NCI-H1417 (cell line): ENCODE results near the gene HIVEP2.

Experiments used
- DNase-seq, 3 experiments: peaks; one replicate each; lab custom pipeline; 2025; lab: John Stamatoyannopoulos, UW

Gene HIVEP2

GRCh38 chr6:142944124-142945048 lies 590 bp downstream of the HIVEP2 start:
- peak; percentile 46 to 78 (median 69) for DNase-seq

- DNase-seq = no peak
These were observed 1.3 kb downstream of the HIVEP2 start for GRCh38 chr6:142943711-142944123.

GRCh38 chr6:142942805-142943227 lies 2.2 kb downstream of the HIVEP2 start:
- peak in 2 of 3 experiments; percentile 8 to 51 for DNase-seq

GRCh38 chr6:142942238-142942637 lies 2.7 kb downstream of the HIVEP2 start:
- DNase-seq = no peak

- no peak for DNase-seq
These were observed 4.0 kb downstream of the HIVEP2 start for GRCh38 chr6:142941018-142941417.

- no peak for DNase-seq
These were observed 4.5 kb downstream of the HIVEP2 start for GRCh38 chr6:142940487-142940886.

- no peak for DNase-seq
These were observed 6.5 kb downstream of the HIVEP2 start for GRCh38 chr6:142938510-142938909.

GRCh38 chr6:142937986-142938385 lies 7.0 kb downstream of the HIVEP2 start:
- DNase-seq = no peak

- DNase-seq = no peak
These were observed 9.1 kb downstream of the HIVEP2 start for GRCh38 chr6:142935553-142936517.

- DNase-seq = no peak
These were observed 10.4 kb downstream of the HIVEP2 start for GRCh38 chr6:142934599-142934998.

- DNase-seq = no peak
These were observed 10.9 kb downstream of the HIVEP2 start for GRCh38 chr6:142934106-142934505.

GRCh38 chr6:142933701-142934100 lies 11.3 kb downstream of the HIVEP2 start:
- DNase-seq = no peak

- no peak for DNase-seq
These were observed 12.1 kb downstream of the HIVEP2 start for GRCh38 chr6:142932889-142933288.

- DNase-seq = no peak
These were observed 15.1 kb downstream of the HIVEP2 start for GRCh38 chr6:142929751-142930358.

- DNase-seq = no peak
These were observed 17.1 kb downstream of the HIVEP2 start for GRCh38 chr6:142927904-142928303.

- no peak for DNase-seq
These were observed 17.8 kb downstream of the HIVEP2 start for GRCh38 chr6:142927271-142927580.

- peak; percentile 41 to 77 (median 73) for DNase-seq
These were observed 18.3 kb downstream of the HIVEP2 start for GRCh38 chr6:142926494-142927270.

- DNase-seq = no peak
These were observed 18.8 kb downstream of the HIVEP2 start for GRCh38 chr6:142926177-142926493.

- DNase-seq = peak in 1 of 3 experiments; percentile 25
These were observed 19.3 kb downstream of the HIVEP2 start for GRCh38 chr6:142925575-142926110.

GRCh38 chr6:142918339-142919042 lies 26.5 kb downstream of the HIVEP2 start:
- no peak for DNase-seq

- no peak for DNase-seq
These were observed 28.1 kb downstream of the HIVEP2 start for GRCh38 chr6:142916881-142917280.
